Endothelial cell of umbilical vein (primary cell): ENCODE data around the gene CDH1. TPM values are rescaled to one million over a fixed set of nuclear protein-coding genes. Genes with fewer than 3 reads are reported as not detected.

ENCODE experiments used
- BruUV-seq: library from RNA; stranded (reverse); fragments of 400-500 nt; replicated peaks from 2 replicates; lab custom pipeline; 2021; lab: Mats Ljungman, UMichigan
- CTCF ChIA-PET: fragments of 300-600, 350-600 bp; sonication (Branson Sonifier 250); formaldehyde crosslinking; loops from one replicate; lab custom pipeline; 2021; ENCODE audit warnings: antibody characterized with exemption, inconsistent platforms; lab: Charles Lee
- POLR2A ChIA-PET: fragments of 300-600, 350-600 bp; sonication (Branson Sonifier 250); formaldehyde crosslinking; loops from one replicate; lab custom pipeline; 2021; ENCODE audit warnings: antibody characterized with exemption, inconsistent platforms; lab: Charles Lee
- DNase-seq: peaks from one replicate; pipeline ENCODE4 v3.0.0-alpha.2; 2011; ENCODE audit warnings: low read depth, low spot score
- FAIRE-seq: peaks from 2 replicates; lab custom pipeline; 2011; peaks lifted over from hg19 to GRCh38; lab: Jason Lieb, UNC
- H2AFZ ChIP-seq: 2 replicates; pipeline ENCODE4 v1.6.0; 2012; ENCODE audit warnings: low read depth, low read length, control low read depth, inconsistent platforms
- H3K27ac ChIP-seq: 2 replicates; pipeline ENCODE4 v1.5.1; 2011; ENCODE audit warnings: low read depth, mild to moderate bottlenecking, control low read depth, low read length, moderate library complexity; ENCODE audit not compliant: insufficient read depth
- H3K27me3 ChIP-seq, 2 experiments: 2 replicates each; pipeline versions ENCODE4 v1.6.0 to v1.6.1; 2011; ENCODE audit warnings: low read length in 2 of 2, mixed read lengths in 1 of 2; ENCODE audit not compliant: control insufficient read depth in 2 of 2, insufficient read depth in 2 of 2
- H3K36me3 ChIP-seq, 2 experiments: 2 replicates in 1 of 2; 3 replicates in 1 of 2; pipeline ENCODE4 v1.5.1; 2011; ENCODE audit warnings: low read length in 2 of 2, mild to moderate bottlenecking in 1 of 2, moderate library complexity in 1 of 2; ENCODE audit not compliant: control insufficient read depth in 2 of 2, insufficient read depth in 2 of 2; ENCODE audit errors: extremely low read depth in 1 of 2
- H3K4me1 ChIP-seq: 3 replicates; pipeline ENCODE4 v1.5.1; 2011; ENCODE audit warnings: mild to moderate bottlenecking, low read length; ENCODE audit not compliant: control insufficient read depth, insufficient read depth; ENCODE audit errors: extremely low read depth
- H3K4me2 ChIP-seq: 2 replicates; pipeline ENCODE4 v1.6.1; 2011; ENCODE audit warnings: low read length, control low read depth, mixed read lengths; ENCODE audit not compliant: insufficient read depth
- H3K4me3 ChIP-seq, 3 experiments: fragments of 200-600 bp in 1 of 3; sonication (generic), shearing (Covaris generic) in 1 of 3; replicated peaks in 1 of 3; 2 replicates each; pipeline ENCODE4 v1.5.1; 2011 to 2016; ENCODE audit warnings: control low read depth in 3 of 3, low read length in 3 of 3, mild to moderate bottlenecking in 2 of 3, inconsistent platforms in 1 of 3, low read depth in 1 of 3, moderate library complexity in 1 of 3; ENCODE audit not compliant: insufficient read depth in 1 of 3
- H3K79me2 ChIP-seq: 2 replicates; pipeline ENCODE4 v1.6.0; 2012; ENCODE audit warnings: low read length, inconsistent platforms; ENCODE audit not compliant: control insufficient read depth, insufficient read depth
- H3K9ac ChIP-seq: replicated peaks from 2 replicates; pipeline ENCODE3; 2011; ENCODE audit warnings: low read length, control low read depth; ENCODE audit not compliant: insufficient read depth; ENCODE audit errors: extremely low read depth
- H3K9me1 ChIP-seq: replicated peaks from 3 replicates; pipeline ENCODE4 v1.6.0; 2011; ENCODE audit warnings: mild to moderate bottlenecking, low read length; ENCODE audit not compliant: control insufficient read depth, insufficient read depth; ENCODE audit errors: extremely low read depth
- H3K9me3 ChIP-seq: replicated peaks from 2 replicates; pipeline ENCODE4 v1.5.1; 2012; ENCODE audit warnings: low read length, inconsistent platforms; ENCODE audit not compliant: control insufficient read depth, insufficient read depth
- H4K20me1 ChIP-seq: replicated peaks from 2 replicates; pipeline ENCODE3; 2011; ENCODE audit warnings: mild to moderate bottlenecking, low read length; ENCODE audit not compliant: control insufficient read depth, insufficient read depth; ENCODE audit errors: extremely low read depth
- EZH2 ChIP-seq: IDR thresholded peaks from 2 replicates; pipeline ENCODE4 v1.6.1; 2012; ENCODE audit warnings: borderline replicate concordance, low read depth, mild to moderate bottlenecking, moderate library complexity, low read length, inconsistent platforms; ENCODE audit not compliant: severe bottlenecking
- FOS ChIP-seq: IDR thresholded peaks from 2 replicates; pipeline ENCODE4 v1.6.1; 2011; ENCODE audit warnings: mild to moderate bottlenecking, low read length, moderate library complexity, borderline replicate concordance; ENCODE audit not compliant: insufficient read depth
- GATA2 ChIP-seq: IDR thresholded peaks from 2 replicates; pipeline ENCODE4 v1.7.0; 2011; ENCODE audit warnings: low read depth, mild to moderate bottlenecking, moderate library complexity, mixed read lengths, low read length; ENCODE audit not compliant: insufficient read length, insufficient read depth
- JUN ChIP-seq: IDR thresholded peaks from 2 replicates; pipeline ENCODE4 v1.6.1; 2011; ENCODE audit warnings: borderline replicate concordance, low read depth; ENCODE audit not compliant: insufficient read length, insufficient read depth
- MAX ChIP-seq: IDR thresholded peaks from 2 replicates; pipeline ENCODE4 v1.6.1; 2011; ENCODE audit not compliant: insufficient read depth, insufficient read length
- MYC ChIP-seq: IDR thresholded peaks from one replicate; pipeline ENCODE4 v1.6.1; 2011; ENCODE audit warnings: mild to moderate bottlenecking, low read depth, low read length
- POLR2A ChIP-seq: IDR thresholded peaks from 2 replicates; pipeline ENCODE4 v1.6.1; 2012; ENCODE audit warnings: low read depth, mild to moderate bottlenecking, control low read depth, low read length
- POLR2AphosphoS5 ChIP-seq: IDR thresholded peaks from 2 replicates; pipeline ENCODE4 v1.6.1; 2012; ENCODE audit warnings: low read depth, mild to moderate bottlenecking, control low read depth, low read length, moderate library complexity; ENCODE audit not compliant: insufficient read depth
- dilution Hi-C: fragments of 300-500 bp; cut with MboI; formaldehyde crosslinking; loops from one replicate; pipeline ENCODE4 v1.15.0; 2019; ENCODE audit warnings: low sequenced_read_pairs; ENCODE audit not compliant: extremely low pct_ligation_motif_present
- intact Hi-C: fragments of 100-400 bp; cut with micrococcal nuclease; formaldehyde crosslinking; loops from one replicate; pipeline ENCODE4 v1.10.0; 2022
- polyA plus RNA-seq, 4 experiments: library from polyadenylated mRNA; depleted of rRNA in 3 of 4; stranded (reverse) in 3 of 4; unstranded in 1 of 4; fragments of >200 nt; gene quantifications; 2 replicates each; pipeline versions ENCODE4 v1.2.1 to v1.2.3, GENCODE V29; 2011 to 2012; ENCODE audit warnings: missing spikeins in 1 of 4
- total RNA-seq: library from RNA; stranded (reverse); gene quantifications from 2 replicates; pipeline ENCODE4 v1.2.3, GENCODE V29; 2021
- TF ChIP-seq, protein P1 (sequence below), 2 donors: IDR thresholded peaks; 1 replicate in 1 of 2; 2 replicates in 1 of 2; pipeline ENCODE4 v1.5.1; 2011; ENCODE audit warnings: low read length in 2 of 2, mild to moderate bottlenecking in 2 of 2, moderate library complexity in 2 of 2, control low read depth in 1 of 2, inconsistent platforms in 1 of 2, low read depth in 1 of 2; ENCODE audit not compliant: insufficient read depth in 1 of 2; ENCODE audit errors: extremely low read depth in 1 of 2

The CDH1 gene
- total and polyA plus RNA-seq, 2 donors (not counting 3 experiments of a cell fraction or from before 2014, with no cell fraction given): 0.28 to 0.69 TPM

DNA sequence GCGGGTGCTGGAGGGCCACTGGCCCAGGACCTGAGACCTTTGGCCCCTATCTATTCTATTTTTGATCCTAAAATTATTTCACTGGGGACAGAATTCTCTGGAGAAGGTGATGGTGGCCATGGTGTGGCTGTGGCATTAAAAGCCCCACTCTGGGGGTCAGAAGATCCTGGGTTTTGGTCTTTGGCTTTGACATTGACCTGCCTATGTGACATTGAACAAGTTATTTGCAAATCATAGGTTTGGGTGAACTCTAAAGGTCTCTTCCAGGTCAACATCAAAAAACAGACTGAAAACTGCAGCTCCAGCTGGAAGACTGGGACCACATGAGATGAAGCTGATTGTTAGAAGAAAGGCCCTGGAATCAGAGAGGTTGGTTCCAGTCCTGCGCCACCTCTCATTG, 2.3 kb upstream of the CDH1 start:
- ChIA-PET POLR2A (no interaction called here), CTCF (no interaction called here)
- no peaks in the 10 kb centered on the region for H4K20me1 ChIP-seq
- no peak overlapping the region for H3K4me2 ChIP-seq
- dilution Hi-C loops (no loop called here), intact Hi-C loops (no loop called here)
- H2AFZ ChIP-seq: no peak overlapping the region
- H3K9me3 ChIP-seq: no peaks in the 10 kb centered on the region
- H3K4me3 ChIP-seq: no peak overlapping the region
- BruUV-seq: no TSS peak
- H3K9me1 ChIP-seq: no peaks in the 10 kb centered on the region
- no peaks in the 10 kb centered on the region for H3K36me3 ChIP-seq
- FAIRE-seq (no peak), DNase-seq (no peak)
- H3K4me1 ChIP-seq: no peaks in the 10 kb centered on the region
- peaks cover 24 to 30% of the 10 kb centered on the region in 2 experiments for H3K27me3 ChIP-seq
- H3K9ac ChIP-seq: no peak overlapping the region
- TF ChIP-seq POLR2AphosphoS5 (no peak), MYC (no peak), POLR2A (no peak), FOS (no peak), MAX (no peak), JUN (no peak), GATA2 (no peak), EZH2 (no peak)
- TF ChIP-seq, protein P1, sequence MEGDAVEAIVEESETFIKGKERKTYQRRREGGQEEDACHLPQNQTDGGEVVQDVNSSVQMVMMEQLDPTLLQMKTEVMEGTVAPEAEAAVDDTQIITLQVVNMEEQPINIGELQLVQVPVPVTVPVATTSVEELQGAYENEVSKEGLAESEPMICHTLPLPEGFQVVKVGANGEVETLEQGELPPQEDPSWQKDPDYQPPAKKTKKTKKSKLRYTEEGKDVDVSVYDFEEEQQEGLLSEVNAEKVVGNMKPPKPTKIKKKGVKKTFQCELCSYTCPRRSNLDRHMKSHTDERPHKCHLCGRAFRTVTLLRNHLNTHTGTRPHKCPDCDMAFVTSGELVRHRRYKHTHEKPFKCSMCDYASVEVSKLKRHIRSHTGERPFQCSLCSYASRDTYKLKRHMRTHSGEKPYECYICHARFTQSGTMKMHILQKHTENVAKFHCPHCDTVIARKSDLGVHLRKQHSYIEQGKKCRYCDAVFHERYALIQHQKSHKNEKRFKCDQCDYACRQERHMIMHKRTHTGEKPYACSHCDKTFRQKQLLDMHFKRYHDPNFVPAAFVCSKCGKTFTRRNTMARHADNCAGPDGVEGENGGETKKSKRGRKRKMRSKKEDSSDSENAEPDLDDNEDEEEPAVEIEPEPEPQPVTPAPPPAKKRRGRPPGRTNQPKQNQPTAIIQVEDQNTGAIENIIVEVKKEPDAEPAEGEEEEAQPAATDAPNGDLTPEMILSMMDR (IDR thresholded peaks at IDR 0.05; ENCODE audit: extremely low read depth in 1 of 2, insufficient read depth in 1 of 2, low read depth in 1 of 2, low read length in 2 of 2): no peak
- H3K27ac ChIP-seq: no peak overlapping the region
- H3K79me2 ChIP-seq: no peaks in the 10 kb centered on the region
